Endothelial cell of umbilical vein (primary cell): ENCODE measurements around the gene KAZN. TPM values are rescaled to one million over a fixed set of nuclear protein-coding genes. Genes with fewer than 3 reads are reported as not detected.

Experiments
- BruUV-seq: library from RNA; stranded (reverse); fragments of 400-500 nt; replicated peaks from 2 replicates; lab custom pipeline; 2021; lab: Mats Ljungman, UMichigan
- CTCF ChIA-PET: fragments of 300-600, 350-600 bp; sonication (Branson Sonifier 250); formaldehyde crosslinking; loops from one replicate; lab custom pipeline; 2021; ENCODE audit warnings: antibody characterized with exemption, inconsistent platforms; lab: Charles Lee
- POLR2A ChIA-PET: fragments of 300-600, 350-600 bp; sonication (Branson Sonifier 250); formaldehyde crosslinking; loops from one replicate; lab custom pipeline; 2021; ENCODE audit warnings: antibody characterized with exemption, inconsistent platforms; lab: Charles Lee
- DNase-seq: peaks from one replicate; pipeline ENCODE4 v3.0.0-alpha.2; 2011; ENCODE audit warnings: low read depth, low spot score
- FAIRE-seq: peaks from 2 replicates; lab custom pipeline; 2011; peaks lifted over from hg19 to GRCh38; lab: Jason Lieb, UNC
- H2AFZ ChIP-seq: 2 replicates; pipeline ENCODE4 v1.6.0; 2012; ENCODE audit warnings: low read depth, low read length, control low read depth, inconsistent platforms
- H3K27ac ChIP-seq: 2 replicates; pipeline ENCODE4 v1.5.1; 2011; ENCODE audit warnings: low read depth, mild to moderate bottlenecking, control low read depth, low read length, moderate library complexity; ENCODE audit not compliant: insufficient read depth
- H3K27me3 ChIP-seq, 2 experiments: 2 replicates each; pipeline versions ENCODE4 v1.6.0 to v1.6.1; 2011; ENCODE audit warnings: low read length in 2 of 2, mixed read lengths in 1 of 2; ENCODE audit not compliant: control insufficient read depth in 2 of 2, insufficient read depth in 2 of 2
- H3K36me3 ChIP-seq, 2 experiments: 2 replicates in 1 of 2; 3 replicates in 1 of 2; pipeline ENCODE4 v1.5.1; 2011; ENCODE audit warnings: low read length in 2 of 2, mild to moderate bottlenecking in 1 of 2, moderate library complexity in 1 of 2; ENCODE audit not compliant: control insufficient read depth in 2 of 2, insufficient read depth in 2 of 2; ENCODE audit errors: extremely low read depth in 1 of 2
- H3K4me1 ChIP-seq: 3 replicates; pipeline ENCODE4 v1.5.1; 2011; ENCODE audit warnings: mild to moderate bottlenecking, low read length; ENCODE audit not compliant: control insufficient read depth, insufficient read depth; ENCODE audit errors: extremely low read depth
- H3K4me2 ChIP-seq: 2 replicates; pipeline ENCODE4 v1.6.1; 2011; ENCODE audit warnings: low read length, control low read depth, mixed read lengths; ENCODE audit not compliant: insufficient read depth
- H3K4me3 ChIP-seq, 3 experiments: fragments of 200-600 bp in 1 of 3; sonication (generic), shearing (Covaris generic) in 1 of 3; replicated peaks in 1 of 3; 2 replicates each; pipeline ENCODE4 v1.5.1; 2011 to 2016; ENCODE audit warnings: control low read depth in 3 of 3, low read length in 3 of 3, mild to moderate bottlenecking in 2 of 3, inconsistent platforms in 1 of 3, low read depth in 1 of 3, moderate library complexity in 1 of 3; ENCODE audit not compliant: insufficient read depth in 1 of 3
- H3K79me2 ChIP-seq: 2 replicates; pipeline ENCODE4 v1.6.0; 2012; ENCODE audit warnings: low read length, inconsistent platforms; ENCODE audit not compliant: control insufficient read depth, insufficient read depth
- H3K9ac ChIP-seq: replicated peaks from 2 replicates; pipeline ENCODE3; 2011; ENCODE audit warnings: low read length, control low read depth; ENCODE audit not compliant: insufficient read depth; ENCODE audit errors: extremely low read depth
- H3K9me1 ChIP-seq: replicated peaks from 3 replicates; pipeline ENCODE4 v1.6.0; 2011; ENCODE audit warnings: mild to moderate bottlenecking, low read length; ENCODE audit not compliant: control insufficient read depth, insufficient read depth; ENCODE audit errors: extremely low read depth
- H3K9me3 ChIP-seq: replicated peaks from 2 replicates; pipeline ENCODE4 v1.5.1; 2012; ENCODE audit warnings: low read length, inconsistent platforms; ENCODE audit not compliant: control insufficient read depth, insufficient read depth
- H4K20me1 ChIP-seq: replicated peaks from 2 replicates; pipeline ENCODE3; 2011; ENCODE audit warnings: mild to moderate bottlenecking, low read length; ENCODE audit not compliant: control insufficient read depth, insufficient read depth; ENCODE audit errors: extremely low read depth
- EZH2 ChIP-seq: IDR thresholded peaks from 2 replicates; pipeline ENCODE4 v1.6.1; 2012; ENCODE audit warnings: borderline replicate concordance, low read depth, mild to moderate bottlenecking, moderate library complexity, low read length, inconsistent platforms; ENCODE audit not compliant: severe bottlenecking
- FOS ChIP-seq: IDR thresholded peaks from 2 replicates; pipeline ENCODE4 v1.6.1; 2011; ENCODE audit warnings: mild to moderate bottlenecking, low read length, moderate library complexity, borderline replicate concordance; ENCODE audit not compliant: insufficient read depth
- GATA2 ChIP-seq: IDR thresholded peaks from 2 replicates; pipeline ENCODE4 v1.7.0; 2011; ENCODE audit warnings: low read depth, mild to moderate bottlenecking, moderate library complexity, mixed read lengths, low read length; ENCODE audit not compliant: insufficient read length, insufficient read depth
- JUN ChIP-seq: IDR thresholded peaks from 2 replicates; pipeline ENCODE4 v1.6.1; 2011; ENCODE audit warnings: borderline replicate concordance, low read depth; ENCODE audit not compliant: insufficient read length, insufficient read depth
- MAX ChIP-seq: IDR thresholded peaks from 2 replicates; pipeline ENCODE4 v1.6.1; 2011; ENCODE audit not compliant: insufficient read depth, insufficient read length
- MYC ChIP-seq: IDR thresholded peaks from one replicate; pipeline ENCODE4 v1.6.1; 2011; ENCODE audit warnings: mild to moderate bottlenecking, low read depth, low read length
- POLR2A ChIP-seq: IDR thresholded peaks from 2 replicates; pipeline ENCODE4 v1.6.1; 2012; ENCODE audit warnings: low read depth, mild to moderate bottlenecking, control low read depth, low read length
- POLR2AphosphoS5 ChIP-seq: IDR thresholded peaks from 2 replicates; pipeline ENCODE4 v1.6.1; 2012; ENCODE audit warnings: low read depth, mild to moderate bottlenecking, control low read depth, low read length, moderate library complexity; ENCODE audit not compliant: insufficient read depth
- dilution Hi-C: fragments of 300-500 bp; cut with MboI; formaldehyde crosslinking; loops from one replicate; pipeline ENCODE4 v1.15.0; 2019; ENCODE audit warnings: low sequenced_read_pairs; ENCODE audit not compliant: extremely low pct_ligation_motif_present
- intact Hi-C: fragments of 100-400 bp; cut with micrococcal nuclease; formaldehyde crosslinking; loops from one replicate; pipeline ENCODE4 v1.10.0; 2022
- polyA plus RNA-seq, 4 experiments: library from polyadenylated mRNA; depleted of rRNA in 3 of 4; stranded (reverse) in 3 of 4; unstranded in 1 of 4; fragments of >200 nt; gene quantifications; 2 replicates each; pipeline versions ENCODE4 v1.2.1 to v1.2.3, GENCODE V29; 2011 to 2012; ENCODE audit warnings: missing spikeins in 1 of 4
- total RNA-seq: library from RNA; stranded (reverse); gene quantifications from 2 replicates; pipeline ENCODE4 v1.2.3, GENCODE V29; 2021
- TF ChIP-seq, protein P1 (sequence below), 2 donors: IDR thresholded peaks; 1 replicate in 1 of 2; 2 replicates in 1 of 2; pipeline ENCODE4 v1.5.1; 2011; ENCODE audit warnings: low read length in 2 of 2, mild to moderate bottlenecking in 2 of 2, moderate library complexity in 2 of 2, control low read depth in 1 of 2, inconsistent platforms in 1 of 2, low read depth in 1 of 2; ENCODE audit not compliant: insufficient read depth in 1 of 2; ENCODE audit errors: extremely low read depth in 1 of 2

The KAZN gene
- total and polyA plus RNA-seq, 2 donors (not counting 3 experiments of a cell fraction or from before 2014, with no cell fraction given): 1.6 to 5.8 TPM

DNA sequence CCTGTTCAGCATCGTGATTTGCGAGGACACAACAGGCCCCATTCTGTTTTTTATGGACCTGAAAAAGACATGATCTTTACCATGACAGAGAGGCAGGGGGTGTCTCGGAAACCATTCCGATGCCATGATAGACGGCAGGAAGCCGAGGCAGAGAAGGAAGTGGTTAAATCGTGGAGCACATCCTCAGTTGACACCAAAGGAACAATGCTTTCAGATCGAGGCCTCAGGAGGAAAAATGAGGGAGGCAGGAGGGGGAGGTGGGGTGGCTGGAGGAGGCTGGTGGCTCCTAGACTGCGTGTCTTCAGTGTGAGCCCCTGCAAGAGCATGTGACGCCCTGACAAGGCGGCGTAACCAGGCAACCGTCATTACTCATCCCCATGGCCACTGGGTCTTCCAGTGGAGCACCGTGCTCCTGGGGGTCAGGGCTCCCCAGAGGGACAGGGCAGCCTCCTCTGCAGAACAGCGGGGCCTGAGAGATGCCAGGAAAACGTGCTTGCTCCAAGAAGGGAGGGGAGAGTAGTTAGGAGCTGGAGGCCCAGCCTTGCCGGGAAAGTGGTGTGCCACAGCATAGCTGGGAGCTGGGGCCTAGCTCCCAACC lies 382.2 kb downstream of the KAZN start:
- DNase-seq (no peak), FAIRE-seq (no peak)
- H2AFZ ChIP-seq: no peak overlapping the region
- ChIA-PET POLR2A (no interaction called here), CTCF (no interaction called here)
- dilution Hi-C loops: no loop called here
- no peak overlapping the region for H3K9ac ChIP-seq
- H3K4me3 ChIP-seq: no peak overlapping the region
- H3K27ac ChIP-seq: no peak overlapping the region
- no peak overlapping the region for H3K4me2 ChIP-seq
- H4K20me1 ChIP-seq: no peaks in the 10 kb centered on the region
- TF ChIP-seq POLR2AphosphoS5 (no peak), MYC (no peak), GATA2 (no peak), POLR2A (no peak), FOS (no peak), MAX (no peak), EZH2 (no peak), JUN (no peak)
- TF ChIP-seq, protein P1, sequence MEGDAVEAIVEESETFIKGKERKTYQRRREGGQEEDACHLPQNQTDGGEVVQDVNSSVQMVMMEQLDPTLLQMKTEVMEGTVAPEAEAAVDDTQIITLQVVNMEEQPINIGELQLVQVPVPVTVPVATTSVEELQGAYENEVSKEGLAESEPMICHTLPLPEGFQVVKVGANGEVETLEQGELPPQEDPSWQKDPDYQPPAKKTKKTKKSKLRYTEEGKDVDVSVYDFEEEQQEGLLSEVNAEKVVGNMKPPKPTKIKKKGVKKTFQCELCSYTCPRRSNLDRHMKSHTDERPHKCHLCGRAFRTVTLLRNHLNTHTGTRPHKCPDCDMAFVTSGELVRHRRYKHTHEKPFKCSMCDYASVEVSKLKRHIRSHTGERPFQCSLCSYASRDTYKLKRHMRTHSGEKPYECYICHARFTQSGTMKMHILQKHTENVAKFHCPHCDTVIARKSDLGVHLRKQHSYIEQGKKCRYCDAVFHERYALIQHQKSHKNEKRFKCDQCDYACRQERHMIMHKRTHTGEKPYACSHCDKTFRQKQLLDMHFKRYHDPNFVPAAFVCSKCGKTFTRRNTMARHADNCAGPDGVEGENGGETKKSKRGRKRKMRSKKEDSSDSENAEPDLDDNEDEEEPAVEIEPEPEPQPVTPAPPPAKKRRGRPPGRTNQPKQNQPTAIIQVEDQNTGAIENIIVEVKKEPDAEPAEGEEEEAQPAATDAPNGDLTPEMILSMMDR (IDR thresholded peaks at IDR 0.05; ENCODE audit: extremely low read depth in 1 of 2, insufficient read depth in 1 of 2, low read depth in 1 of 2, low read length in 2 of 2): no peak
- no peaks in the 10 kb centered on the region for H3K36me3 ChIP-seq
- H3K79me2 ChIP-seq: no peaks in the 10 kb centered on the region
- H3K27me3 ChIP-seq: no peaks in the 10 kb centered on the region
- H3K4me1 ChIP-seq: no peaks in the 10 kb centered on the region
- no peaks in the 10 kb centered on the region for H3K9me1 ChIP-seq
- BruUV-seq: no TSS peak
- intact Hi-C loops: no loop called here
- no peaks in the 10 kb centered on the region for H3K9me3 ChIP-seq
